GM10248 (cell line): ENCODE data around the gene MACROH2A1.

ENCODE experiments used
- CTCF ChIA-PET: fragments of 300-600 bp; sonication (Branson Sonifier 250); formaldehyde crosslinking; extraction: SDS; loops from one replicate; lab custom pipeline; 2021; ENCODE audit warnings: antibody characterized with exemption; lab: Yijun Ruan, JAX
- POLR2A ChIA-PET: fragments of 350-650 bp; sonication (Branson Sonifier 250); formaldehyde crosslinking; extraction: SDS; loops from one replicate; lab custom pipeline; 2020; ENCODE audit warnings: antibody characterized with exemption; lab: Yijun Ruan, JAX
- DNase-seq: peaks from one replicate; pipeline ENCODE4 v3.0.0; 2012; ENCODE audit errors: extremely low spot score
- TF ChIP-seq, protein P1 (sequence below): IDR thresholded peaks from 2 replicates; pipeline ENCODE4 v1.5.1; 2012; ENCODE audit warnings: mild to moderate bottlenecking, low read depth; ENCODE audit errors: extremely low read depth, missing control alignments, control extremely low read depth

MACROH2A1 gene

GRCh38 chr5:135398855-135399793 is at the start of gene MACROH2A1:
Gene MACROH2A1, minus strand, starts transcription at chr5:135399231. Its CDS starts 10,138 bp downstream, at chr5:135389093.
- POLR2A ChIA-PET = interaction anchor here (1.0 kb wide), 1 partner anchor 38 kb away, joined by 3 read pairs; no protein-coding TSS in a partner anchor
- DNase-seq = peak; percentile 92
- CTCF ChIA-PET = interaction anchor here (0.9 to 1.1 kb wide), 2 partner anchors 21 to 25 kb away, joined by 3 to 5 read pairs; no protein-coding TSS in a partner anchor

DNA sequence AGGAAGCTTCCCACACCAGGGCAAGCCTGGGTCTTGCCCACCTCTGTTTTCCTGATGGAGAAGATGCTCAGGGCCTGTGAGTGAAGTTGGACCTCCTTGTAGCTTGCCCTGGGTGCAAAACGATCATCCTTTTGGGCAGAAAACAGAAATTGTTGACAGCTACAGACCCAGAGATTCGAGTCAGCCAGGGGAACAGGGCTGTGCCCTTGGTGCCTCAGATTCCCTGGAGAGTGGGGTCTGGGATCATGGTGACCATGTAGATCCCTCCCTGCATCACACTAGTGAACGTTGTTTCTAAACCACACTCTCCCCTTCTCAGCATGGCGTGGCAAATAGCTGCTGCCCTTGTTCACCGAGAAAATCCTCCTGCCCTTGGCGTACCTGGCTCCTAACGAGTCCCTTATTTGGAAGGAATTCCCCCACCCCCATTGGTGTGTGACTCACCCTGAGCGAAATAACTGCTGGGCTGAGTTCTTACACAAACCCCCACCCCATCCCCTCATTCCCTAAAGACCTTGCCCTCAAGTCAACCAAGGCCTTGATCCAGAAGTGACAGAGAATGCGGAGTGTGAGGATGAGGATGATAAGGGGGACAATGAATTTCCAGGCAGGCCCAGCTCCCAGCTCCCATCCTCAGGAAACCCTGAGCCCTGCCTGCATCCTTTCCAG is 49.2 kb upstream of the MACROH2A1 start:
- CTCF ChIA-PET = interaction anchor here (1.4 to 7.5 kb wide), 8 partner anchors 9 to 118 kb away, joined by 3 to 75 read pairs (median 8); no protein-coding TSS in a partner anchor
- POLR2A ChIA-PET = no interaction called here
- TF ChIP-seq, protein P1, sequence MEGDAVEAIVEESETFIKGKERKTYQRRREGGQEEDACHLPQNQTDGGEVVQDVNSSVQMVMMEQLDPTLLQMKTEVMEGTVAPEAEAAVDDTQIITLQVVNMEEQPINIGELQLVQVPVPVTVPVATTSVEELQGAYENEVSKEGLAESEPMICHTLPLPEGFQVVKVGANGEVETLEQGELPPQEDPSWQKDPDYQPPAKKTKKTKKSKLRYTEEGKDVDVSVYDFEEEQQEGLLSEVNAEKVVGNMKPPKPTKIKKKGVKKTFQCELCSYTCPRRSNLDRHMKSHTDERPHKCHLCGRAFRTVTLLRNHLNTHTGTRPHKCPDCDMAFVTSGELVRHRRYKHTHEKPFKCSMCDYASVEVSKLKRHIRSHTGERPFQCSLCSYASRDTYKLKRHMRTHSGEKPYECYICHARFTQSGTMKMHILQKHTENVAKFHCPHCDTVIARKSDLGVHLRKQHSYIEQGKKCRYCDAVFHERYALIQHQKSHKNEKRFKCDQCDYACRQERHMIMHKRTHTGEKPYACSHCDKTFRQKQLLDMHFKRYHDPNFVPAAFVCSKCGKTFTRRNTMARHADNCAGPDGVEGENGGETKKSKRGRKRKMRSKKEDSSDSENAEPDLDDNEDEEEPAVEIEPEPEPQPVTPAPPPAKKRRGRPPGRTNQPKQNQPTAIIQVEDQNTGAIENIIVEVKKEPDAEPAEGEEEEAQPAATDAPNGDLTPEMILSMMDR = no peak
- DNase-seq = peak; percentile 44

More at GRCh38 chr5:135398855-135399793, at the start of gene MACROH2A1:
- TF ChIP-seq, protein P1 = no peak

DNA sequence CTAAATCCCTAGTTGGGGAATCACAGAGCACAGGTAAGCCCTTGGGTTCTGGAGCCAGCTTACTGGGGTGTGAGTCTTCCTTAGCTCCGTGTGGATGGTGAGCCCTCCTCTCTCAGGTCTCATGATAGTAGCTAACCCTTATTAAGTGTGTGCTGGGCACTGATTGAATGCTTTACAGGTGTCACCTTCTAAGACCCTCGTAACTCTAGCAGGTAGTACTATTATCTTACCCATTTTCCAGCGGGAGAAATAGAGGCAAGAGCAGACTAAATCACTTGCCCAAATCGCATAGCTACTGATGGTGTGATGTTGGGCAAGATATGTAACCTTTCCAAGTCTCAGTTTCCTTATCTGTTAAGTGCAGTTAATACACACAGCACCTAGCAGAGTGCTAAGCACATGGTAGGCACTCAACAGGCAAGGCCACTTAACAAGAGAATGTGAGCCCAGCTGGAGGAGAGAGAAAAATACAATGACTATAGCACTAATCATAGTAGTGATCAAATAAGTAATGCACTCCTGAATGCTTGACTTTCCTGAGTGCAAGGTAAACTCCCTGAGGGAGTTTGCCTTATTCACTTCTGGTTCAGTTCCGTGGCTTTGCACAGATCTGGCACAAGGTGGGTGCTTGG is 48.4 kb upstream of the MACROH2A1 start, which contains the start of gene DCANP1:
Gene DCANP1, minus strand, starts transcription at position 51 of the 632 bp plus-strand sequence. CDS start 240 bp downstream, outside the sequence.
- POLR2A ChIA-PET = no interaction called here
- no peak for DNase-seq
- CTCF ChIA-PET = interaction anchor here (1.3 to 7.5 kb wide), 7 partner anchors 9 to 119 kb away, joined by 3 to 75 read pairs (median 6); no protein-coding TSS in a partner anchor
- TF ChIP-seq, protein P1 = no peak

DNA sequence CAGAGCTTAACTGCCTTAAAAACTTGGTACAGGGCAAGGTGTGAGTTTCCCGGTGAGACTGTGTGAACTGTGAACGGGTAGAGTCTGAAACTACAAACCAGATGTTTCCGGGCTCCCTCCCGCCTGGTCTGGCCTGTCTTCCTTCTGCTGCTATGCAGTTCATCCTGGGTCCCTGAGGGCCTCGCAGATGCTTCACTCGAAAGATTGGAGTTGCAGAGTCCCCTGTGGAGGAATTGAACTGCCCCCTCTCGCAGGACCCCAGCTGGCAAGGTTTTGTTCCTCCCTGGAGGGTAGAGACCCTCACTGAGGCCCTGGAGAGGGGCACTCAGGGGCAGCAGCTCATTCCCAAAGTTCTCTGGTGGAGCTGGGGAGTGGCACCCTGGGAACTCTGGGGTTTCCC is 47.6 kb upstream of the MACROH2A1 start:
- TF ChIP-seq, protein P1 = no peak
- ChIA-PET CTCF (interaction anchor here (1.0 to 7.5 kb wide), 7 partner anchors 8 to 120 kb away, joined by 3 to 75 read pairs (median 6); no protein-coding TSS in a partner anchor), POLR2A (no interaction called here)
- DNase-seq = no peak

DNA sequence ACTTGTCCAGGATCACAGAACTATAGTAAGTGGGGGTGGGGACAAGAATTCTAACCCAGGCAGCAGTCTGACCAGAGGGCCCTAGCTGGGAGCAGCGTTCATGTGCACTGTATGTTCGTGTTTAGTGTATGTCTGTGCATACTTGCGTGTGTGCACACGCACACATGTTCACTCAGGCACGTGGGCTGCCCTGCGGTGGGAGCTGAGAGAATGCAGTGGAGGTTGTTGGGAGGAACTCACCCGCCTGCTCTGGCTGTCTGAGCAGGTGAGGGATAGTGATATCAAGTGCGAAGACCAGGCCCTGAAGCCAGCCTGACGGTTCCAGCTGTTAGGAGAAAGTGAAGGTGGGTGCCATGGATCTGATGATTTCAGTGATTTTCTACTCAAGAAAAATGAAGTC is 47.2 kb upstream of the MACROH2A1 start:
- CTCF ChIA-PET = interaction anchor here (1.0 to 7.5 kb wide), 7 partner anchors 8 to 120 kb away, joined by 3 to 75 read pairs (median 6); no protein-coding TSS in a partner anchor
- no peak for DNase-seq

More for the DNA sequence above, 47.2 kb upstream of the MACROH2A1 start:
- TF ChIP-seq, protein P1 = no peak
- POLR2A ChIA-PET = no interaction called here
